AML-193 (cell line): ENCODE measurements around the gene SEC62.

Experiments used
- DNase-seq, 2 experiments: peaks; one replicate each; lab custom pipeline; 2025; lab: John Stamatoyannopoulos, UW

Gene SEC62, protein sequence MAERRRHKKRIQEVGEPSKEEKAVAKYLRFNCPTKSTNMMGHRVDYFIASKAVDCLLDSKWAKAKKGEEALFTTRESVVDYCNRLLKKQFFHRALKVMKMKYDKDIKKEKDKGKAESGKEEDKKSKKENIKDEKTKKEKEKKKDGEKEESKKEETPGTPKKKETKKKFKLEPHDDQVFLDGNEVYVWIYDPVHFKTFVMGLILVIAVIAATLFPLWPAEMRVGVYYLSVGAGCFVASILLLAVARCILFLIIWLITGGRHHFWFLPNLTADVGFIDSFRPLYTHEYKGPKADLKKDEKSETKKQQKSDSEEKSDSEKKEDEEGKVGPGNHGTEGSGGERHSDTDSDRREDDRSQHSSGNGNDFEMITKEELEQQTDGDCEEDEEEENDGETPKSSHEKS

DNA sequence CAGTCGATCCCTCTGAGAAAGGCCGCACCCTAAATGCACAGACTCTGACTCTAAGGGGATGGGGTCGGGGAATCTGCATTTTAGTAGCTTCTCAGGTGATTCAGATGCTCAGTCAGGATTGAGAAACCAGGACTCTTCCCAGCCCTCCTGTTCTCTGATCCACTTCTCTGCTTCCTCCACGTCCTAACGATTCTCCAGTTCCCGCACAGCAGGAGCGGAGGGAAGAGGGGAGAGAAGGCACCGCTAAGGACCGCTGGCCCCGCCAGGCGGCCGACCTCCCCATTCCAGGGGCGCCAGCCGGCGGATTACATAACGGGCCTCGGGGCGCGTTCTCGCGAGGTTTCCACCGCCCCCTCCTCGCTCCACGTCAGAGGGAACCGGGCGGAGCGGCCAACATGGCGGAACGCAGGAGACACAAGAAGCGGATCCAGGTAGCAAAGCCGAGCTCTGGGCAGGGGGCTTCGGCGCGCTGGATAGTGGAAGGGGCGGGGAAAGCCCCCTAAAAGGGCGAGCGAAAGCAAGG, at the start of gene SEC62:
SEC62 (plus strand) TSS at position 380 of the 523 bp plus-strand sequence; CDS start at position 396, 16 bp downstream.
- DNase-seq: peak; percentile 89 to 91

DNA sequence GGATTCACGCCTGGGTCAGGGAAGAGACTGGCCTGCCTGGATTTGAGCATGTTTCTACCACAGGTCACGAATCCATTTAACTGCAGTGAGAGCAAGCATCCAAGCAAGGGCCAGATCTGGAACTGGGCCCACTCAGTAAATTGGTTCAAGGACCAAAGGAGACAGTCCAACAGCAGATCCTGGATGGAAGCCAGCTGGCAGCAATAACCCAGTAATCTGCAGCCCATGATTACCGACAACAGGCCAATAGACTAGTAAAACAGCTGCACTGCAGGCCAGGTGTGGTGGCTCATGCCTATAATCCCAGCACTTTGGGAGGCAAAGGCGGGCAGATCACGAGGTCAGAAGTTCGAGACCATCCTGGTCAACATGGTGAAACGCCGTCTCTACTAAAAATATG, 43.4 kb upstream of the SEC62 start:
- no peak for DNase-seq

DNA sequence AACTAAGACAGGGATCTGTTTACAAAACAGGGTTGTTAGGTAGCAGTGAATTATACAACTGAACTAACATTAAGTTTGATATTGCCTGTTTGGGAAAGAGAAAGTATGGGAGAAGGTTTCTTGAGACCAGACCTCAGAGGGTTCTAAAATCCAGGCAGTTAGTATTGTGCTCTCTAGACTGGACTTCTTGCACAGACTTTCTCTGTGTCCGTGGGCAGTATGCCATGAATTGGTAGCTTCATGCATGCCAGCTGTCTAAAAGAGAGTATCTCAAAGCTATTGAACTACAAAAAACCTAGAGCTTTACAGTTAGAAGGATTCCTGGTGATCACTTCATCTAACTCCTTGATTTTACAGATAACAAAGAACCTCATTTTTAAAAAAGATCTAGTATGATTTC, 42.8 kb upstream of the SEC62 start:
- no peak for DNase-seq

DNA sequence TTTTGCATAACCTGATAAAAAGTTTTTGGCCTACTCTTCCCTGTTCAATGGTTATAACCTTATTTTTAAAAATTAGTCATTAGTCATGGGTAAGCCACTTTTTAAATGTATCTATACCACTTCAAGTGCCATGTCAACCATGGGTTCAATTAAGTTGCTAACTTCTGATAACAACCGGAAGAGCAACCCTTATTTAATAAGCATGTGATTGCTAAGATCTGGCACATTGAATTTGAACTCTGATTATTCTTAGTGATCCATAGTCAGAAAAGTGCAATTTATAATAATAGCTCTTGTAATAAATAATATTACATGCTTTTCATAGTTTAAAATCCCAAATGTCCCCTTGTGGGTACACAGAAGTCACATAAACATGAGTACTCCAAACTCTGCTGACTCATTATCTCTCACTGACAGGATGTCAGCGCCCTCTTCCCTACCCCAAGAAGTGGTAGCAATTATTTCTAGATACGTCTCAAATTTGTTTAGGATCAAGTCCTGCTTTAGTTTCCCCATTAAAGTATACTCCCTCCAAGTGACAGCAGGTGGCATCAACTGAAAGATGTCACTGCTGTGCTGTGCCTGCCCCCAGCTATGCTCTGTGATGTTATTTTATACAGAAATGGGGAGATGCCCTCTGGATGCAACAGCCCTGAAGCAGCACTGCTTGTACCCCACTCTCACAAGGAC, 36.6 kb upstream of the SEC62 start:
- peak; percentile 83 to 91 for DNase-seq

DNA sequence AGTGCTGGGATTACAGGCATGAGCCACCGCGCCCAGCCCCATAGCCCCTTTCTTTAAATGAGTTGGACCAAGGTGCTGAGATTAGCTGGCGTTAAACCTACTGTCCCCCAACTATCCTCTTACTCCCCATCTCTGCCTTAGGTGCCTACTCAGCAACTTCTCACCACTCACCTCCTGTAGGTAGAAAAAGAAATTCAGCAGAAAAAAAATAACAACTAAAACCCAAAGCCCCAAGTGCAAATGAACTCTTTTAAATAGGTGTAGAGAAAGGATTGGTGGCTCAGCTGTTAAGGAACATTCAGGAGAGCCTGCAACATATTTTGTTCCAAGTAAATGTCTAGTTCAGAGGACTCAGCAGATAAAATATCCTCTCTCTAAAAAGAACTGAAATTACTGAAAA, 35.8 kb upstream of the SEC62 start:
- DNase-seq: no peak

DNA sequence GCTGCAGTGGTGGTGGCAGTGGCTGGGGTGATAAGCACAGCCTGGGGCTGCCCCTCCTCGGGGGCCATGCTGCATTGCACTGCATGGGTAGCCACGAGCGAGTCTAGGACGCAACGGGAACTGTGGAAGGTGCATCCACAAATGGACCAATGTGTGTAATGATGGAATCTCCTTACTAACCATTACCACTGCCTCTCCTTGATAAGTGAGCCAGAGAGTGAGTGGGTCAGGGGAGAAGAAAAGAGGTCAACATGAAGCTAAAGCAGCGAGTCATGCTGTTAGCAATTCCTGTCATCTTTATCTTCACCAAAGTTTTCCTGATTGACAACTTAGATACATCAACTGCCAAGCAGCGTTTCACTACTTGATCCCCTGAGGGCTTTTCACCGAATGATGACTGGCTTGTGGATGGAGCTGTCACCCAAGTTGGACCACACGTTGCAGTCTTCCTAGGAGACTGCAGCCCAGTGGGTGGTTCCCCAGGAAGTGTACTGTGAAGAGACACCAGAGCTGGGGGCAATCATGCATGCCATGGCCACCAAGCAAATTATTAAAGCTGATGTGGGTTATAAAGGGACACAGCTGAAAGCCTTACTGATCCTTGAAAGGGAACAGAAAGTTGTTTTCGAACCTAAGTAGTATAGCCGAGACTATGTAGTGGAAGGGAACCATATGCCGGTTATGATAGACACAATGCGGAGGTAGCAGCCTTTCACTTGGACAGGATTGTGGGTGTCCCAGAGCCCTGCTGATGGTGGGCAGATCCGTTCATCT, 34.7 kb upstream of the SEC62 start:
- DNase-seq: no peak

DNA sequence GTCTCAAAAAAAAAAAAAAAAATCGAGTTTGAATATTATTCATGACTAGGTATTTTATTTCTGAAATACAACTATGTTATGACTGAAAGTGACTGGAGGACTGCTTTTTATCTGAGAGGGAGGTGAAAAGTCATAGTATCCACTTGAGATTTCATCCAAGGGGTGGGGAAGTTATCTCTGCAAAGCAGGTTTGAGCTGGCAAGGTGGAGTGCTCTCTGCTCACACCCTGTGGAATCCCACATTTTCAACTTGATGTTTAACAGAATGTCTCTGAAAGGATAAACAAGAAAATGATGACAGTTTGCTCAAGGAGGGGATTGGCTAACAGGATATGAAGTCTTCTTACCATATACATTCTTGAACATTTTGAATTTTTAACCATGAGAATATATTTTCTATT, 27.3 kb upstream of the SEC62 start:
- DNase-seq: no peak

DNA sequence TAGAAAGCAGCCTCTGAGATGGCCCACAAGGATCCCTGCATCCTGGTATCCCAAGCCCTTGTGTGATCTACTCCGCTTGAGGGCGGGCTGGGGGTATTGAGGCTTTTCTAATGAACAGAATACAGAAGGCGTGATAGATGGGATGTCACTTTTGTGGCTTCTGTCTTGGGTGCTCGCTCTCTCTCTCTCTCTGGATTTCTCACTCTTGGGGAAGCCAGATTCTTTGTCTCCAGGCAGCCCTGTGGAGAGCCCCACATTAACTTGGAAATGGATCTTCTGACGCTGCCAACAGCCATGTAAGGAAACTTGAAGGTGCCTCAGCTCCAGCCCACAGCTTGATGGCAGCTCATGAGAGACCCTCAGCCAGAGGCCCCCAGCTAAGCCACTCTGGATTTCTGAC, 26.9 kb upstream of the SEC62 start:
- no peak for DNase-seq

DNA sequence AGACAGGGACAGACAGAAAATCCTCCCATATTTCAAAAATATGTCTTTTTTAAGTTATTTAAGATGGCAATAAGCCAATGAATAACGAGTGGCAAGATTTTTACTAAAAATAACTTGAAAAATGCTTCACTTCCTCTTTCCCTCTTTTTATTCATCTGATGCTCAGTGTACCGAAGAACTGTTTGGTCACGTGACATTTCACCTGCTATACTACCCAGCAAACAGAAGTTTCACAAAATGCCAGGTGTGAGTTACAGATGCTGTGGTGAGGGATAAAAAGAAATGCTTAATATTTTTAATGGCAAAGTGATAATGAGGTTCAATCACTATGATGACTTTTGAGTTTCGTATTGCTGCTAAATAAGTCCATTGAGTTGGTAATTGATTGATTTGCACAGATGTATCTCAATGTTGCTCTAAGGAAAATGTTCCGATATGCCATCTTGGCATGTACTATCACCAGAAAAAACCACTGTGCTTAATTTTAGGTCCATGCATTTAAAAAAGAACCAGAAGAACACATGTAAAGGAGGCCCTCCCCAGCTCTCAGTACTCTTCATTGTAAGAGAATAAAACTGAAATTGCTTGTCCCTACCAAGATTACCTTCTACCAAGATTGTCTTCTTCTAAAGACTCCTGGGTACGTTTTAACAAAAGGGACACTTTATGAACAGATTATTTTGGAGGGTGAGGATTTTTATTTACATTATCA, 26.0 kb upstream of the SEC62 start:
- DNase-seq: peak; percentile 12 to 15

DNA sequence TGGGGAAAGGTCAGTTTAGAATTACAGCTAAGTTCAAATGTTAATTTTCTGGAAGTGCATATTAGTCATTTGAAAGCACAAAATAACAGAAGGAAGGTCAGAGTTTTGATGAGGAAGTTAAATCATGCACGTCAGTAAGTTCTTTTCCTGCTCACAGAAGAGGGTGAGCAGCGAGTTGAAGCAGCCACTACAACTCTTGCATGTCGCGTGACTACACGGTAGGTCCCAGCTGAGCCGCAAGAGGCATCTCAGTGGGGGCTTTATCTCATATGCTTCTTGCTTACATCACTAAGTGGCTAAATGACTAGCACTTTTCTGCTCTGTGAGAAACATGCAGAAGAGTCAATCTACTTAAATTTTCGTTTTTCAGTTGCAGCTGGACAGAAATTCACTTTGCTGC, 21.3 kb upstream of the SEC62 start:
- peak; percentile 87 to 94 for DNase-seq

DNA sequence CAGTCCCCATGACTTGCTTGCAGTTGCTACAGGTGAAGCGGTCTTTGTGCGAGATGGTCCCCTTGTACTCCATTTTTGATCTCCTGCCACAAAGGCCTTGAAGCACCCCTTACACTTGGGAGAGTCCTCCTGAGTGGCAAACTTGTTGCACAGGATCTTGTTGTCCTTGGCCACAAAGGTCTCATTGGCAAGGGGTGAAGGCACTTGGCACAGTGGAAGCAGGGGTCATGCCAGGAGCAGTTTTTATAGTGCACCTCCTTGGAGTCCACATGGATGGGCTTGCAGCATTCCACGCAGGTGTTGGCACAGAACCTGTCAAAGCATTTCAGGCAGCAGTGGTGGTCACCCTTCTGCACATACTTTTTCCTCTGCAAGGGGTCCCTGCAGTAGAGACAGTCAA, 20.3 kb upstream of the SEC62 start:
- DNase-seq: no peak

DNA sequence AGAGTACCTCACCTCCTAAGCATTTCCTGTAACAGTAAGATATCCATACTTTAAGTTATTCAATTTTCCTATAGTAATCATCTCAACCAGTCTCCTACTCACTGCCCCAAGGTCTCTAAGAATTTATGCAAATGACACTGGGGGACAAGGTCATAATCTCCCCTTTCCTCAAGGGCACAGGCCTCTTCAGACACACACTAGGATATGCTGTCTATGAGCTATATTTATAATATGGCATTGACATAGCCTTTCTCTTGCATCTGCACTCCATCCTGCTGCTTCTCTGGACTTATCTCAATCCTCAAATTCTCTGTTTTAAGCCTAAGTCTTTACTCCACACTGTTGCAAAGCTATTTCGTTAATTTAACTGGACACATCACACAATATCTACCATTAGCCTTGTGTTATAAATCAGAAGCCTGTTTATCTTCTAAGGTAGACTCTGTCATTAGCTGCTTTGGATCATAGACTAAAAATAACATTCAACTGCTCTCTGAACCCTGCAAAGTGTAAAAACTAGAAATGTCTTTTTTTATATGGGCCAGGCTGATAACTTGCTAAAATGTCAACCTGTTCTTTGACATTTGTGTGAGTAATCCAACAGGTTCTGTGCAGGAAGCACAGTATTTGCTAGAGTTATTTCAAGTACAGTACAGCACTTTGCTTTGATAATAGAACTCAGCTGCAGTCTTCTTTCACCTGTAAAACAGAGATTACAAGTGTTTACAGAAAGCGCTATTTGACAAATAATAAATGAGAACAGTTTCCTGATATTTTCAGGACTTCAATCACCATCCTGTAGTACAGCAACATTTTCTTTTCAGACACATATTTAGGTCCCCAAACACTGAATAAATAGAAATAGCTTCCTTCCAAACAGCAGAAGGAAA, 17.8 kb upstream of the SEC62 start:
- DNase-seq: no peak

DNA sequence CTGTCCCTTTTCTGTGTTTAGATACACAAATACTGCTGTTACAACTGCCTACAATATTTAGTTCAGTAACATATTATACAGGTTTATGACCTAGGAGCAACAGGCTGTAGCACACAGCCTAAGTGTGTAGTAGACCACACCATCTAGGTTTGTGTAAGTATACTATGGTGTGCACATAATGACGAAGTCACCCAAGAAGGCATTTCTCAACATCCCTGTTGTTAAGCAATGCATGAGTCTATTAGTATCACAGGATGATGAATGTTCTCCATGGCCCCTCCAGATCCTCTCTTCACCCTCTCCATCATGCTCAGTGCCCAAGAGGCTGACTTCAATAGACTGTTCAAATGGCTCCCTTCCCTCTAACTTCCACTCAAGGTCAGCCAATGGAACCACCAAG, 14.6 kb upstream of the SEC62 start:
- peak; percentile 89 to 96 for DNase-seq

DNA sequence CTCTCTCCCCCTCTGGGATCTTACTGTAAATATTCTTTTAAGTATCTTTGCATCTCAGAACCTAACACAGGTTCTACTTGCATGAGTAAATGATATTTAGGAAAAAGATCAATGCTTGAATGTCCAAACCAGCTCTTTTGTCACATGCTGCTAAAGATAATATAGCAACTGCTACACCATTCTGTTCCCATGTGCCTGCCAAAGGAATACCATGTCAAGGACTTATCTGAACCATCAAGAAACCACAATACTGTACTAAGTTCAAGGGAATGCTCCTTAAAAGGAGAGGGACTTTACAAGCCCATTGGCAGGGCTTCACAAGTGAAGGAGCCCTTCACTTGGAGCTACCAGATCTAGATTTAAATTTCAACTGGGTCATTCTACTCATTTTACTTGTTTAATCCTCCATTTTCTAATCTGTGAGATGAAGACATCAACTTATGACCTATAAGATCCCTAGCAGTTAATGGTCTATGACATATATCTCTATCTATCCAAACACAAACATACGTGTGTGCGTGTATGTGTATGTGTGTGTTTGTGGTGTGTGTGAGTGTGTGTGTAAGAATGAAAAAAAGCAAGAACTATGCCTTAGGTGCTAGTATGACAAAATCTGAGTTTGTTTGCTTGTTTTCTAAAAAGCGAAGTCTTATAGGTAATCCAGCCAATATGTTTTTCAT, 13.0 kb upstream of the SEC62 start:
- DNase-seq: no peak

DNA sequence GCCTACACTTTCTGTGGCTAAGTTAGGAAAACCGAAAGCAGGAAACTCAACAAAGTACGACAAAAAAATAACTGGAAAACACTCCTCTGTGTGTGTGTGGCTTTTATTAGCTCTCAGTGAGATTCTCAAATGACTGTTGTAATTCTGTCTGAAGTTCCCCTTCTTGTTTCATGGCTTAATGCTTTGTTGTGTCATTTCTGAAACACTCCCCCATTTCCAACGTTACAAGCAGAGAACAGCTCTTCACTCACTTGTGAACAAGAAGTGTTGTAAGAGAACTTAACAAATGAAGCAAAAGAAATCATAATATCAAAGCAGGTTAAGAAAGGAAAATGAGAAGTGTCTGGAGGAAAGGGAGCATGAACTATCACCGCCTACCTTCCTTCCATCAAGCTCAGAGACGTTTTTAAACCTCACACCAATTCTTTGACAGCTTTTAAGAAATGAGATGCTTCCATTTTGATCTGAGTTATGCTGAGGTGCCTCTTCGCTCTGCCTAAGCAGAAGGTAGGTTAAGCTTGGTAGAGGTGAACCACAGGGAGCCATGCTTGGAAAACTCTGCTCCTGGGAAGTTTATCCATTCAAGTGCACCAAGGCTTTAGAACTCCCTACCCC, 12.4 kb upstream of the SEC62 start:
- peak; percentile 99 for DNase-seq

DNA sequence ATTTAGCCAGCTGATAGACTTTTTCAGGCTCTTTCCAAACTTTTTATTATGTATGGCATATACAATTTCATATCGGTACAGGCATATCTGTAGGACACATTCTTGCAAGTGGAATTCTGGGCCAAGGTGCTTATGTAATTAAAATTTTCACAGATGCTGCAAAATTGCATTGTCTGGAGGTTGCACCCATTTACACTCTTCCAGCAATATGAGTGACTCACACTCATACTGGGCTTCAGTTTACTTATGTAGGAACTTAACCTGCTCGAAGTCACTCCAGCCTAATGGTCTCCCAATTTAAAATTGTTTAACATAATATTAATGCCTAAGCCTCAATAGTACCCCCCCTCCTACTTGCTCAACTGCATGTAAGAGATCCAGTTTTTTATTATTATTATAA, 11.2 kb upstream of the SEC62 start:
- DNase-seq: peak in 1 of 2 experiments; percentile 54

DNA sequence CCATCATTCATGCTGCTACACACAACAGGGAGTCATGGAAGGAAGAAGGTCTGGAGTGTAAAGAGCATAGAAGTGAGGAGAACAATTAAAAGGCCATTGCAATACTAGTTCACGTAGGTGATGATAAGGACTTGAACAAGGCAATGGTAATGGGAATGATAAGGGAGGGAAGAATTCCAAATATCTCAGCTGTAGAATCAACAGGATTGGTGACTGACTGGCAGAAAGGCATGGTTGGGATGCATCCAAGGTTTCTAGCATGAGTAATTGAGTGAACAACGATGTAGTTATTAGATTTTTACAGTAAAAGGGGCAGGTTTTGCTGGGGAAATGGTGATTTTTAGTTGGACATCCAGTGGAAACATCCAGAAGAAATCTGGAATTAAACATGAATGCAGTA, 2.4 kb upstream of the SEC62 start:
- DNase-seq: no peak

DNA sequence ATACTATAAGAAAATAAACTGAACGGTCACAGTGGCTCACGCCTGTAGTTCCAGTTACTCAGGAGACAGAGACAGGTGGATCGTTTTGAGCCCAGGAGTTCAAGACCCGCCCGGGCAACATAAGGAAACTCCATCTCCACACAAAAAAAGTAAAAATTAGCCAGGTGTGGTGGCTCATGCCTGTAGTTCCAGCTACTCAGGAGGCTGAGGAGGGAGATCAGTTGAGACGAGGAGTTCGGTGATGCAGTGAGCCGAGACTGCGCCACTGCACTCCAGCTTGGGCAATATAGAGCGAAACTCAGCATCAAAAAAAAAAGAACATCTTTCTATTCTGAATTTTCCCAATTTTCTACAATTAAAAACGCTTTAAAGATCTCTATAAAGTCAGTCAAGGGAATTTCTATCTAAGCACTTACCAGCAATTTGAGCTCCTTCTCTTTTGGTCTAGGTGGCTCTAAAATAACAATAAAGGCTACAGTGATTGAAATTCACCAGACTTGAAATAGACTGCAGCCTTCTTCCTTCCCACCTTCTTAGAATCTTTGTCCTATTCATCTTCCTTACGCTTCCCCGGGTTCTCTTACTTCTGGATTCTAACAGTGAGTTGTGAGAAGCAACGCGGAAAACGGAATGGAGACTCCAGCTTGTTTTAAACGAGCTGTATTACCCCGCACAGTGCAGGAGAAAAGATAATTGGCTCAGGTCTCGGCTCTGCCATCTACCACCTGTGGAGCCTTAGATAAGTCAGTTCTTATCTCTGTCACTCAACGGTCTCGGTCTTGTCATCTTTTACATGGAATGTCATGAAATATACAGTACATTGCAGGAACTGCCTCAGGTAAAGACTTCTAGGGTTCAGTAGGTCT, 812 bp upstream of the SEC62 start:
- DNase-seq: peak in 1 of 2 experiments; percentile 56
